ENCODE results near the gene GAS2L2.

DNA sequence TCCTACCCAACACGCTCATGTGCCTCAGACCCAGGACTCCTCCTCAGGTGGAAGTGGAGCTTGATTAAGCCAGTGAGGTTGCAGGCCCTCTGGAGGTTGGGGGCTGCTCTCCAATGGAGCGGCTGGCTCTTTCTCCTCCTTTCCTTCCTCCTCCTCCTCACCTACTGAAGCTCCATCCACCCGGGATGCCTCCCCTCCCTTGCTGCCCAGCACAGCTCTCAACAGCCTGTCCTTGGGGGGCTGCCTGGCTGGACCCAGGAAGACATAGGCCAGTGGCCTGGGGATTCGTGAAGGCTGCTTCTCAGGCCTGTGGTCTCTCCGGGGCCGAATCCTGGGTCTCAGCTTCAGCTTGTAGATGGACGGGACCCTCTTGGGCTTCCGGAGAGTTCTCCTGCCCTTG is 8.2 kb downstream of the GAS2L2 start:
- TF ChIP-seq, protein P1, sequence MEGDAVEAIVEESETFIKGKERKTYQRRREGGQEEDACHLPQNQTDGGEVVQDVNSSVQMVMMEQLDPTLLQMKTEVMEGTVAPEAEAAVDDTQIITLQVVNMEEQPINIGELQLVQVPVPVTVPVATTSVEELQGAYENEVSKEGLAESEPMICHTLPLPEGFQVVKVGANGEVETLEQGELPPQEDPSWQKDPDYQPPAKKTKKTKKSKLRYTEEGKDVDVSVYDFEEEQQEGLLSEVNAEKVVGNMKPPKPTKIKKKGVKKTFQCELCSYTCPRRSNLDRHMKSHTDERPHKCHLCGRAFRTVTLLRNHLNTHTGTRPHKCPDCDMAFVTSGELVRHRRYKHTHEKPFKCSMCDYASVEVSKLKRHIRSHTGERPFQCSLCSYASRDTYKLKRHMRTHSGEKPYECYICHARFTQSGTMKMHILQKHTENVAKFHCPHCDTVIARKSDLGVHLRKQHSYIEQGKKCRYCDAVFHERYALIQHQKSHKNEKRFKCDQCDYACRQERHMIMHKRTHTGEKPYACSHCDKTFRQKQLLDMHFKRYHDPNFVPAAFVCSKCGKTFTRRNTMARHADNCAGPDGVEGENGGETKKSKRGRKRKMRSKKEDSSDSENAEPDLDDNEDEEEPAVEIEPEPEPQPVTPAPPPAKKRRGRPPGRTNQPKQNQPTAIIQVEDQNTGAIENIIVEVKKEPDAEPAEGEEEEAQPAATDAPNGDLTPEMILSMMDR (IDR thresholded peaks at IDR 0.05), result no peak
- TF ChIP-seq EZH2 (IDR thresholded peaks at IDR 0.05), result no peak
- no peak for TF ChIP-seq EZH2phosphoT487 (IDR thresholded peaks at IDR 0.05)

All from neural progenitor cell (in vitro differentiated cells).